Neuronal stem cell (in vitro differentiated cells): Measurements from ENCODE around the gene FAM135A.
"Not testable (repeated sequence)": the region's sequence is repeated elsewhere in the genome, so short reads cannot be mapped to it uniquely, and the experiment has no call there.

ENCODE experiments used
- DNase-seq: peaks from one replicate; pipeline ENCODE4 v3.0.0-alpha.2; 2013; ENCODE audit warnings: low spot score
- H2AFZ ChIP-seq: one replicate; pipeline ENCODE4 v1.6.1; 2013; ENCODE audit warnings: mild to moderate bottlenecking, low read length, inconsistent platforms
- H2AK5ac ChIP-seq: 2 replicates; pipeline ENCODE4 v1.6.1; 2013; ENCODE audit warnings: low read depth, mild to moderate bottlenecking, inconsistent platforms, low read length, moderate library complexity, mixed read lengths
- H2BK120ac ChIP-seq: 2 replicates; pipeline ENCODE4 v1.6.1; 2013; ENCODE audit warnings: low read depth, mild to moderate bottlenecking, inconsistent platforms, low read length, moderate library complexity, mixed read lengths
- H2BK12ac ChIP-seq: one replicate; pipeline ENCODE4 v1.6.1; 2013; ENCODE audit warnings: low read length, inconsistent platforms
- H2BK15ac ChIP-seq: 2 replicates; pipeline ENCODE4 v1.6.1; 2013; ENCODE audit warnings: mild to moderate bottlenecking, low read length, inconsistent platforms, mixed read lengths
- H2BK5ac ChIP-seq: one replicate; pipeline ENCODE4 v1.6.1; 2013; ENCODE audit warnings: inconsistent platforms, mild to moderate bottlenecking, low read length, moderate library complexity
- H3K14ac ChIP-seq: one replicate; pipeline ENCODE4 v1.6.1; 2013; ENCODE audit warnings: low read length, inconsistent platforms
- H3K18ac ChIP-seq: 2 replicates; pipeline ENCODE4 v1.6.1; 2013; ENCODE audit warnings: low read length, inconsistent platforms
- H3K23ac ChIP-seq: 2 replicates; pipeline ENCODE4 v1.6.1; 2013; ENCODE audit warnings: low read depth, mild to moderate bottlenecking, mixed read lengths, low read length, inconsistent platforms; ENCODE audit not compliant: poor library complexity
- H3K27ac ChIP-seq: replicated peaks from 3 replicates; pipeline ENCODE4 v1.5.1; 2013; ENCODE audit warnings: low read length, inconsistent platforms
- H3K27me3 ChIP-seq, 3 experiments: 2 replicates each; pipeline ENCODE4 v1.6.1; 2013; ENCODE audit warnings: low read length in 3 of 3, mild to moderate bottlenecking in 2 of 3, inconsistent platforms in 1 of 3, low read depth in 1 of 3, mixed read lengths in 1 of 3, moderate library complexity in 1 of 3; ENCODE audit not compliant: control insufficient read depth in 3 of 3, insufficient read depth in 3 of 3
- H3K36me3 ChIP-seq, 2 donors: replicated peaks in 1 of 2; 2 replicates each; pipeline ENCODE4 v1.6.1; 2013; ENCODE audit warnings: low read length in 2 of 2; ENCODE audit not compliant: control insufficient read depth in 2 of 2, insufficient read depth in 2 of 2
- H3K4ac ChIP-seq: 2 replicates; pipeline ENCODE4 v1.6.1; 2013; ENCODE audit warnings: inconsistent platforms, mild to moderate bottlenecking, low read length, moderate library complexity
- H3K4me1 ChIP-seq, 2 donors: 1 replicate in 1 of 2; 2 replicates in 1 of 2; pipeline ENCODE4 v1.6.1; 2013; ENCODE audit warnings: low read length in 2 of 2, low read depth in 1 of 2; ENCODE audit not compliant: control insufficient read depth in 2 of 2, insufficient read depth in 1 of 2
- H3K4me2 ChIP-seq: one replicate; pipeline ENCODE4 v1.6.1; 2013; ENCODE audit warnings: mild to moderate bottlenecking, low read length, inconsistent platforms; ENCODE audit not compliant: insufficient read depth, poor library complexity, severe bottlenecking
- H3K4me3 ChIP-seq, 2 donors: 2 replicates each; pipeline ENCODE4 v1.5.1; 2013; ENCODE audit warnings: low read length in 2 of 2, mild to moderate bottlenecking in 2 of 2, inconsistent platforms in 1 of 2, moderate library complexity in 1 of 2
- H3K79me1 ChIP-seq: one replicate; pipeline ENCODE4 v1.6.1; 2013; ENCODE audit warnings: low read depth, mild to moderate bottlenecking, inconsistent platforms, low read length, moderate library complexity
- H3K9ac ChIP-seq: one replicate; pipeline ENCODE4 v1.6.1; 2013; ENCODE audit warnings: mild to moderate bottlenecking, low read depth, low read length, inconsistent platforms; ENCODE audit not compliant: poor library complexity
- H3K9me3 ChIP-seq, 2 donors: replicated peaks in 1 of 2; 2 replicates each; pipeline versions ENCODE3 to v1.6.1; 2013; ENCODE audit warnings: low read length in 2 of 2, mild to moderate bottlenecking in 2 of 2, inconsistent platforms in 1 of 2, low read depth in 1 of 2, mixed read lengths in 1 of 2, moderate library complexity in 1 of 2; ENCODE audit not compliant: control insufficient read depth in 2 of 2, insufficient read depth in 1 of 2
- H4K8ac ChIP-seq: one replicate; pipeline ENCODE4 v1.6.1; 2013; ENCODE audit warnings: low read depth, mild to moderate bottlenecking, inconsistent platforms, low read length, moderate library complexity
- H4K91ac ChIP-seq: one replicate; pipeline ENCODE4 v1.6.1; 2013; ENCODE audit warnings: low read length, low read depth, mild to moderate bottlenecking, inconsistent platforms; ENCODE audit not compliant: poor library complexity
- WGBS, 2 donors: extraction: QIAGEN DNeasy Blood & Tissue Kit; methylation state at CpG; one replicate each; pipeline ENCODE4 v1.1.7; 2013; ENCODE audit warnings: missing lambda C conversion rate in 2 of 2, mixed read lengths in 1 of 2; ENCODE audit not compliant: insufficient read length in 2 of 2, insufficient replicate concordance in 1 of 2; ENCODE audit errors: extremely low coverage in 2 of 2; 5-methylcytosine and 5-hydroxymethylcytosine counted together

FAM135A gene

GRCh38 chr6:70494833-70495232, 81.5 kb downstream of the FAM135A start:
- no peak overlapping the region for H3K4ac ChIP-seq
- H2BK15ac ChIP-seq = no peak overlapping the region
- no peak overlapping the region for H2BK12ac ChIP-seq
- peaks cover 0 to 32% of the 10 kb centered on the region in 2 donors for H3K36me3 ChIP-seq
- no peak overlapping the region for H3K18ac ChIP-seq
- H3K23ac ChIP-seq = no peak overlapping the region
- H4K8ac ChIP-seq = no peak overlapping the region
- no peaks in the 10 kb centered on the region for H3K79me1 ChIP-seq
- H2AFZ ChIP-seq = no peak overlapping the region
- H2BK5ac ChIP-seq = no peak overlapping the region
- H3K4me3 ChIP-seq = no peak overlapping the region
- no peaks in the 10 kb centered on the region for H3K4me1 ChIP-seq
- no peak for DNase-seq
- no peak overlapping the region for H3K27ac ChIP-seq
- peaks cover under 1 to 9% of the 10 kb centered on the region in 2 donors for H3K9me3 ChIP-seq
- no peak overlapping the region for H4K91ac ChIP-seq
- WGBS, 2 donors = no CpG with 5 or more reads among the region's 1 CpG
- H2AK5ac ChIP-seq = no peak overlapping the region
- H2BK120ac ChIP-seq = no peak overlapping the region
- H3K14ac ChIP-seq = no peak overlapping the region
- no peak overlapping the region for H3K9ac ChIP-seq
- no peak overlapping the region for H3K4me2 ChIP-seq
- no peaks in the 10 kb centered on the region for H3K27me3 ChIP-seq

GRCh38 chr6:70495790-70496189, 82.5 kb downstream of the FAM135A start:
- H3K27me3 ChIP-seq, DNase-seq, H4K91ac ChIP-seq, H3K14ac ChIP-seq, H3K4me2 ChIP-seq, H2BK120ac ChIP-seq, H3K23ac ChIP-seq, H3K27ac ChIP-seq, H2BK5ac ChIP-seq, H3K79me1 ChIP-seq, H2AFZ ChIP-seq, H3K4me1 ChIP-seq, H2AK5ac ChIP-seq, H3K9ac ChIP-seq, H3K4me3 ChIP-seq, H3K18ac ChIP-seq, H2BK12ac ChIP-seq, H3K4ac ChIP-seq, H4K8ac ChIP-seq, H3K9me3 ChIP-seq, H2BK15ac ChIP-seq: not testable (repeated sequence)
- no CpG with 5 or more reads among the region's 3 CpGs for WGBS, 2 donors
- H3K36me3 ChIP-seq = peaks cover 0 to 34% of the 10 kb centered on the region in 2 donors

GRCh38 chr6:70502484-70502883, 89.2 kb downstream of the FAM135A start:
- H4K91ac ChIP-seq = no peak overlapping the region
- H3K18ac ChIP-seq = no peak overlapping the region
- no peak overlapping the region for H3K4ac ChIP-seq
- no peak overlapping the region for H3K23ac ChIP-seq
- H2AK5ac ChIP-seq = no peak overlapping the region
- no peak overlapping the region for H2BK12ac ChIP-seq
- peaks cover 3 to 56% of the 10 kb centered on the region in 2 donors for H3K36me3 ChIP-seq
- no peak overlapping the region for H3K14ac ChIP-seq
- H2BK15ac ChIP-seq = no peak overlapping the region
- no peak overlapping the region for H2BK120ac ChIP-seq
- no peak overlapping the region for H3K9ac ChIP-seq
- no peaks in the 10 kb centered on the region for H3K79me1 ChIP-seq
- no peaks in the 10 kb centered on the region for H3K4me1 ChIP-seq
- H3K27ac ChIP-seq = no peak overlapping the region
- no peak overlapping the region for H4K8ac ChIP-seq
- H2BK5ac ChIP-seq = no peak overlapping the region
- H3K4me2 ChIP-seq = no peak overlapping the region
- H2AFZ ChIP-seq = no peak overlapping the region
- H3K4me3 ChIP-seq = no peak overlapping the region
- DNase-seq = no peak
- WGBS, 2 donors = no CpG with 5 or more reads among the region's 3 CpGs
- H3K9me3 ChIP-seq = peaks cover 2 to 50% of the 10 kb centered on the region in 2 donors
- no peaks in the 10 kb centered on the region for H3K27me3 ChIP-seq

- Histone ChIP-seq H4K8ac (no peak overlapping the region), H3K4me3 (no peak overlapping the region), H3K18ac (no peak overlapping the region), H2BK120ac (no peak overlapping the region), H4K91ac (no peak overlapping the region), H3K4ac (no peak overlapping the region), H3K36me3 (peaks cover 3 to 58% of the 10 kb centered on the region in 2 donors), H3K4me1 (peaks cover 0 to 6% of the 10 kb centered on the region in 2 donors), H3K23ac (no peak overlapping the region), H3K27me3 (no peaks in the 10 kb centered on the region), H2AK5ac (no peak overlapping the region), H2AFZ (no peak overlapping the region), H2BK15ac (no peak overlapping the region), H3K14ac (no peak overlapping the region), H2BK12ac (no peak overlapping the region), H3K79me1 (no peaks in the 10 kb centered on the region), H3K27ac (no peak overlapping the region), H3K9me3 (peaks cover 2 to 50% of the 10 kb centered on the region in 2 donors), H2BK5ac (no peak overlapping the region), H3K4me2 (no peak overlapping the region), H3K9ac (no peak overlapping the region)
- no peak for DNase-seq
- WGBS, 2 donors = no CpG with 5 or more reads among the region's 1 CpG
Observed at GRCh38 chr6:70503813-70504465, 90.6 kb downstream of the FAM135A start.
